Esophagus squamous epithelium (tissue), 5 donors: ENCODE results near the gene LOXHD1. TPM values are rescaled to one million over a fixed set of nuclear protein-coding genes. Genes with fewer than 3 reads are reported as not detected.

Experiments used
- DNase-seq: peaks from one replicate; lab custom pipeline; 2025; lab: John Stamatoyannopoulos, UW
- H3K27ac ChIP-seq, 4 donors: fragments of 200-600 bp; sonication (generic); one replicate each; pipeline ENCODE4 v1.5.1; 2016 to 2019; ENCODE audit warnings: mild to moderate bottlenecking in 1 of 4
- H3K27me3 ChIP-seq, 4 donors: fragments of 200-600 bp; sonication (generic); 1 replicate in 3 of 4; 2 replicates in 1 of 4; pipeline versions ENCODE4 v1.5.1 to v1.6.0; 2017 to 2021; ENCODE audit warnings: antibody characterized with exemption in 1 of 4
- H3K36me3 ChIP-seq, 3 donors: fragments of 200-600 bp; sonication (generic); one replicate each; pipeline ENCODE4 v1.5.1; 2016 to 2019
- H3K4me1 ChIP-seq, 3 donors: fragments of 200-600 bp; sonication (generic); one replicate each; pipeline ENCODE4 v1.5.1; 2017 to 2019
- H3K4me3 ChIP-seq, 4 donors: fragments of 200-600 bp; sonication (generic); 1 replicate in 3 of 4; 2 replicates in 1 of 4; pipeline ENCODE4 v1.5.1; 2016 to 2019; ENCODE audit warnings: mild to moderate bottlenecking in 2 of 4, moderate library complexity in 1 of 4
- H3K9me3 ChIP-seq, 3 donors: fragments of 200-600 bp; sonication (generic); one replicate each; pipeline ENCODE4 v1.5.1; 2016 to 2019
- CTCF ChIP-seq, 6 experiments: fragments of 450-650 bp in 4 of 6; fragments of 200-600 bp in 2 of 6; sonication (generic) in 2 of 6; IDR thresholded peaks; one replicate each; pipeline ENCODE4 v1.5.1; 2016 to 2019; ENCODE audit warnings: antibody characterized with exemption in 6 of 6, mild to moderate bottlenecking in 4 of 6, moderate library complexity in 4 of 6
- POLR2A ChIP-seq, 4 donors: fragments of 450-650 bp; IDR thresholded peaks; one replicate each; pipeline ENCODE4 v1.6.1; 2017; ENCODE audit warnings: antibody characterized with exemption in 4 of 4, mild to moderate bottlenecking in 4 of 4, moderate library complexity in 3 of 4
- WGBS, 2 donors: methylation state at CpG; one replicate each; pipeline ENCODE4 v1.1.5; 2018; 5-methylcytosine and 5-hydroxymethylcytosine counted together
- intact Hi-C: fragments of 100-400 bp; cut with DNase I; formaldehyde crosslinking; loops from one replicate; pipeline ENCODE4 v1.15.0; 2022
- total RNA-seq, 4 donors: library from RNA; depleted of rRNA; stranded (reverse); fragments of >200 nt; gene quantifications; one replicate each; pipeline ENCODE4 v1.1.0, GENCODE V29; 2016
- donor health status: DM: yes; HTN: yes; CAD: no.

Gene LOXHD1
- total RNA-seq, 4 donors from 2014 or later, result 0.19 TPM; not detected in 3

DNA sequence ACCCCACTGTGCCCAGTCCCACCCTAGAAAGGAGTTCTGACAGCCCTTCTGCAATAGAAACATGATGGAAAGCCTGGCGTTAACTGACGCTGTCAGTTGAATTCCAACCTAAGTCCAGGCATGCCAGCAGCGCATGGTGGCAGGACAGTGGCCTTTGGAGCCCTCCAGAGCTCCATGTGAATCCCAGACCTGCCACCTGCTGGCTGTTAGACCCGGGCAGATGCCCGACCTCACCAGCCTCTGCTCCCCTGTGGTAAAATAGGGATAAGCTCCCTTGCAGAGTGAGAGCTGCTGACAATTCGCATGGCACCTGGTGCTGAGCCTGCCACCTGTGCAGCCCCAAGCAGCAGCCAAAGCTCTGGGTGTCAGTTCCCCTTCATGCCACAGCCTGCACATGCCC is 138.6 kb downstream of the LOXHD1 start:
- Histone ChIP-seq H3K36me3 (no peaks in the 10 kb centered on the region), H3K27ac (no peak overlapping the region), H3K9me3 (peaks cover 0 to 4% (median 0%) of the 10 kb centered on the region in 3 donors), H3K4me1 (no peaks in the 10 kb centered on the region), H3K4me3 (no peak overlapping the region), H3K27me3 (peaks cover 0 to 17% (median 0%) of the 10 kb centered on the region in 4 donors)
- no peak for DNase-seq
- peak in 3 of 6 experiments; percentile 21 to 49 (median 30) for TF ChIP-seq CTCF (IDR thresholded peaks at IDR 0.05)
- TF ChIP-seq POLR2A (IDR thresholded peaks at IDR 0.05), result no peak
- intact Hi-C loops, result no loop called here
- WGBS, 2 donors, result 17 to 32% methylated on average over 4 to 5 of the region's 6 CpGs

GRCh38 chr18:46516555-46516954 is 140.5 kb downstream of the LOXHD1 start:
- no peaks in the 10 kb centered on the region for H3K4me1 ChIP-seq
- no peaks in the 10 kb centered on the region for H3K36me3 ChIP-seq
- no peak for DNase-seq
- intact Hi-C loops, result no loop called here
- H3K27me3 ChIP-seq, result peaks cover 0 to 17% (median 0%) of the 10 kb centered on the region in 4 donors
- no peak overlapping the region for H3K27ac ChIP-seq
- no peak overlapping the region for H3K4me3 ChIP-seq
- no peak for TF ChIP-seq POLR2A (IDR thresholded peaks at IDR 0.05)
- TF ChIP-seq CTCF (IDR thresholded peaks at IDR 0.05), result no peak
- H3K9me3 ChIP-seq, result no peaks in the 10 kb centered on the region

GRCh38 chr18:46510386-46510785 is 146.6 kb downstream of the LOXHD1 start:
- Histone ChIP-seq H3K27ac (no peak overlapping the region), H3K9me3 (no peaks in the 10 kb centered on the region), H3K36me3 (no peaks in the 10 kb centered on the region), H3K4me1 (no peaks in the 10 kb centered on the region), H3K4me3 (no peak overlapping the region), H3K27me3 (peaks cover 0 to 6% (median 0%) of the 10 kb centered on the region in 4 donors)
- DNase-seq, result no peak
- 55 to 63% methylated on average over 6 of the region's 6 CpGs for WGBS, 2 donors
- intact Hi-C loops, result no loop called here
- TF ChIP-seq CTCF (IDR thresholded peaks at IDR 0.05), result no peak
- TF ChIP-seq POLR2A (IDR thresholded peaks at IDR 0.05), result no peak

DNA sequence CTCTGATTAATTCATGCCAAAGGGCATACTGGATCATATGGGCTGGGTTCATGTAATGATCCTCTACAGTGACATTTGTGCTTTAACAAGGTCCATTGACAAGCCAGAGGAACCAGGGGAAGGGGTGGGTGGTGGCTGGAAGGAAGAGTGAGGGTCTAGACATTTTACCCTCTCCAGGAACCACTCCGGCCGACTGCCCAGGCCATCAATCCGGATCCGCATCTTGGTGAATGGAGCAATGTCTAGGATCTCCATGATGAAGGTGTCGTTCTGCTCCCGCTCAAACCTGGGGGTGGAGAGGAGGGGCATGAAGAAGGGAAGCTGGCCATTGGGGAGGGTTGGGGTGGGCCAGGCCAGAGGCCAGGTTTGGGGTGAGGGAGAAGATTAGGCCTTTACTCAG is 147.5 kb downstream of the LOXHD1 start:
- WGBS, 2 donors, result 79 to 81% methylated on average over 5 to 6 of the region's 6 CpGs

More for the DNA sequence above, 147.5 kb downstream of the LOXHD1 start:
- no peak for DNase-seq
- Histone ChIP-seq H3K4me3 (no peak overlapping the region), H3K27ac (no peak overlapping the region), H3K36me3 (no peaks in the 10 kb centered on the region), H3K27me3 (no peaks in the 10 kb centered on the region), H3K9me3 (no peaks in the 10 kb centered on the region), H3K4me1 (no peaks in the 10 kb centered on the region)
- intact Hi-C loops, result no loop called here
- TF ChIP-seq POLR2A (IDR thresholded peaks at IDR 0.05) (no peak), CTCF (IDR thresholded peaks at IDR 0.05) (no peak)
